GM13976 (cell line): ENCODE measurements around the gene IGF2.

Experiments
- DNase-seq: peaks from one replicate; pipeline ENCODE4 v3.0.0; 2012; ENCODE audit warnings: low spot score
- CTCF ChIP-seq: IDR thresholded peaks from 2 replicates; pipeline ENCODE4 v1.5.1; 2012; ENCODE audit warnings: borderline replicate concordance, mild to moderate bottlenecking; ENCODE audit not compliant: insufficient read depth; ENCODE audit errors: extremely low read depth, missing control alignments, control extremely low read depth
- in situ Hi-C: fragments of 300-500 bp; cut with MboI; formaldehyde crosslinking; loops from one replicate; pipeline ENCODE4 v1.12.0; 2022; ENCODE audit warnings: low sequenced_read_pairs, mixed read lengths, inconsistent platforms; ENCODE audit not compliant: unreplicated experiment

Gene IGF2

GRCh38 chr11:2123628-2123960 lies 15.6 kb downstream of the IGF2 start:
- in situ Hi-C loops = no loop called here
- no peak for DNase-seq
- no peak for TF ChIP-seq CTCF

GRCh38 chr11:2122907-2123627 lies 16.1 kb downstream of the IGF2 start:
- DNase-seq = no peak
- in situ Hi-C loops = no loop called here

GRCh38 chr11:2122222-2122906 lies 16.8 kb downstream of the IGF2 start:
- no peak for DNase-seq
- TF ChIP-seq CTCF = no peak
- in situ Hi-C loops = no loop called here

More at GRCh38 chr11:2122907-2123627, 16.1 kb downstream of the IGF2 start:
- TF ChIP-seq CTCF = no peak

GRCh38 chr11:2121227-2122130 lies 17.7 kb downstream of the IGF2 start:
- DNase-seq = no peak
- in situ Hi-C loops = no loop called here
- TF ChIP-seq CTCF = no peak

GRCh38 chr11:2120359-2121100 lies 18.7 kb downstream of the IGF2 start:
- no peak for DNase-seq
- no peak for TF ChIP-seq CTCF
- in situ Hi-C loops = no loop called here

- no peak for DNase-seq
- TF ChIP-seq CTCF = no peak
- in situ Hi-C loops = no loop called here
These were observed 20.5 kb downstream of the IGF2 start for GRCh38 chr11:2118677-2119076.
